ENCODE measurements around the gene GLB1L2.

GLB1L2 gene

GRCh38 chr11:134346976-134347350 is 15.2 kb downstream of the GLB1L2 start:
- no peak overlapping the region for H3K27ac ChIP-seq
- H3K9me3 ChIP-seq, result no peaks in the 10 kb centered on the region
- H3K4me1 ChIP-seq, result peaks cover 20% of the 10 kb centered on the region
- H3K27me3 ChIP-seq, result no peaks in the 10 kb centered on the region
- no peaks in the 10 kb centered on the region for H3K36me3 ChIP-seq
- H4K20me1 ChIP-seq, result no peaks in the 10 kb centered on the region
- no peak overlapping the region for H3K4me3 ChIP-seq
- H3K4me2 ChIP-seq, result no peak overlapping the region
- TF ChIP-seq Cebpa-rat (IDR thresholded peaks at IDR 0.05), result no peak
- no peak overlapping the region for H3K9ac ChIP-seq

- Histone ChIP-seq H3K9me3 (no peaks in the 10 kb centered on the region), H3K9ac (no peak overlapping the region), H3K4me3 (no peak overlapping the region), H3K4me1 (peaks cover 20% of the 10 kb centered on the region), H4K20me1 (no peaks in the 10 kb centered on the region), H3K36me3 (no peaks in the 10 kb centered on the region), H3K27me3 (no peaks in the 10 kb centered on the region), H3K27ac (no peak overlapping the region), H3K4me2 (no peak overlapping the region)
- TF ChIP-seq Cebpa-rat (IDR thresholded peaks at IDR 0.05), result no peak
Measured at GRCh38 chr11:134347441-134347840, 15.7 kb downstream of the GLB1L2 start.

GRCh38 chr11:134349109-134349801 is 17.5 kb downstream of the GLB1L2 start:
- Histone ChIP-seq H3K27ac (no peak overlapping the region), H3K4me2 (peak overlapping the region; percentile 22; the same call in 1 of the 2 replicates), H3K36me3 (no peaks in the 10 kb centered on the region), H3K4me3 (no peak overlapping the region), H3K9me3 (peaks cover 14% of the 10 kb centered on the region), H3K4me1 (peaks cover 20% of the 10 kb centered on the region), H3K9ac (no peak overlapping the region), H3K27me3 (no peaks in the 10 kb centered on the region), H4K20me1 (no peaks in the 10 kb centered on the region)
- TF ChIP-seq Cebpa-rat (IDR thresholded peaks at IDR 0.05), result no peak

GRCh38 chr11:134349802-134350355 is 18.1 kb downstream of the GLB1L2 start:
- Histone ChIP-seq H3K4me2 (peak overlapping the region; percentile 22; the same call in 1 of the 2 replicates), H3K27ac (no peak overlapping the region)
- TF ChIP-seq Cebpa-rat (IDR thresholded peaks at IDR 0.05), result no peak

GRCh38 chr11:134350381-134350780 is 18.6 kb downstream of the GLB1L2 start:
- H3K27ac ChIP-seq, result no peak overlapping the region
- H3K4me2 ChIP-seq, result no peak overlapping the region
- H4K20me1 ChIP-seq, result no peaks in the 10 kb centered on the region
- no peaks in the 10 kb centered on the region for H3K36me3 ChIP-seq
- H3K9ac ChIP-seq, result no peak overlapping the region
- H3K27me3 ChIP-seq, result no peaks in the 10 kb centered on the region
- no peak for TF ChIP-seq Cebpa-rat (IDR thresholded peaks at IDR 0.05)
- peaks cover 14% of the 10 kb centered on the region for H3K9me3 ChIP-seq
- peaks cover 20% of the 10 kb centered on the region for H3K4me1 ChIP-seq
- no peak overlapping the region for H3K4me3 ChIP-seq

More at GRCh38 chr11:134349802-134350355, 18.1 kb downstream of the GLB1L2 start:
- Histone ChIP-seq H3K9ac (no peak overlapping the region), H3K27me3 (no peaks in the 10 kb centered on the region), H4K20me1 (no peaks in the 10 kb centered on the region), H3K36me3 (no peaks in the 10 kb centered on the region), H3K4me1 (peaks cover 20% of the 10 kb centered on the region), H3K9me3 (peaks cover 14% of the 10 kb centered on the region), H3K4me3 (no peak overlapping the region)

- no peaks in the 10 kb centered on the region for H4K20me1 ChIP-seq
- H3K9ac ChIP-seq, result no peak overlapping the region
- no peaks in the 10 kb centered on the region for H3K27me3 ChIP-seq
- no peak for TF ChIP-seq Cebpa-rat (IDR thresholded peaks at IDR 0.05)
- H3K4me3 ChIP-seq, result no peak overlapping the region
- no peak overlapping the region for H3K27ac ChIP-seq
- no peaks in the 10 kb centered on the region for H3K36me3 ChIP-seq
- peaks cover 10% of the 10 kb centered on the region for H3K4me1 ChIP-seq
- H3K9me3 ChIP-seq, result peaks cover 14% of the 10 kb centered on the region
- no peak overlapping the region for H3K4me2 ChIP-seq
Measured at GRCh38 chr11:134352111-134352510, 20.3 kb downstream of the GLB1L2 start.

GRCh38 chr11:134355136-134355535 is 23.3 kb downstream of the GLB1L2 start:
- no peak overlapping the region for H3K27ac ChIP-seq
- H3K9ac ChIP-seq, result no peak overlapping the region
- H3K4me3 ChIP-seq, result no peak overlapping the region
- peaks cover 14% of the 10 kb centered on the region for H3K9me3 ChIP-seq
- no peaks in the 10 kb centered on the region for H3K36me3 ChIP-seq
- peaks cover 8% of the 10 kb centered on the region; the same call in 1 of the 2 replicates for H3K4me1 ChIP-seq
- no peak overlapping the region for H3K4me2 ChIP-seq
- H3K27me3 ChIP-seq, result no peaks in the 10 kb centered on the region; the same call in 1 of the 2 replicates
- no peak for TF ChIP-seq Cebpa-rat (IDR thresholded peaks at IDR 0.05)
- H4K20me1 ChIP-seq, result no peaks in the 10 kb centered on the region

GRCh38 chr11:134355656-134356055 is 23.9 kb downstream of the GLB1L2 start:
- Histone ChIP-seq H3K9me3 (peaks cover 14% of the 10 kb centered on the region), H3K4me2 (no peak overlapping the region), H3K4me3 (no peak overlapping the region), H4K20me1 (no peaks in the 10 kb centered on the region), H3K27me3 (no peaks in the 10 kb centered on the region; the same call in 1 of the 2 replicates), H3K27ac (no peak overlapping the region), H3K4me1 (peaks cover 13% of the 10 kb centered on the region; the same call in 1 of the 2 replicates), H3K9ac (no peak overlapping the region), H3K36me3 (no peaks in the 10 kb centered on the region)
- no peak for TF ChIP-seq Cebpa-rat (IDR thresholded peaks at IDR 0.05)

GRCh38 chr11:134356656-134357544 is 25.1 kb downstream of the GLB1L2 start:
- no peak for TF ChIP-seq Cebpa-rat (IDR thresholded peaks at IDR 0.05)
- peaks cover 14% of the 10 kb centered on the region for H3K9me3 ChIP-seq
- no peak overlapping the region for H3K4me2 ChIP-seq
- H4K20me1 ChIP-seq, result peaks cover 7% of the 10 kb centered on the region; the same call in 1 of the 2 replicates
- no peaks in the 10 kb centered on the region for H3K36me3 ChIP-seq
- H3K4me1 ChIP-seq, result peaks cover 25% of the 10 kb centered on the region
- H3K27ac ChIP-seq, result no peak overlapping the region
- no peaks in the 10 kb centered on the region; the same call in 1 of the 2 replicates for H3K27me3 ChIP-seq
- H3K9ac ChIP-seq, result no peak overlapping the region
- H3K4me3 ChIP-seq, result no peak overlapping the region

- TF ChIP-seq Cebpa-rat (IDR thresholded peaks at IDR 0.05), result no peak
- no peak overlapping the region for H3K27ac ChIP-seq
- H3K9ac ChIP-seq, result no peak overlapping the region
- no peaks in the 10 kb centered on the region; the same call in 1 of the 2 replicates for H3K27me3 ChIP-seq
- no peaks in the 10 kb centered on the region for H3K36me3 ChIP-seq
- H3K4me2 ChIP-seq, result no peak overlapping the region
- H4K20me1 ChIP-seq, result peaks cover 12% of the 10 kb centered on the region; the same call in 1 of the 2 replicates
- peaks cover 14% of the 10 kb centered on the region for H3K9me3 ChIP-seq
- peaks cover 31% of the 10 kb centered on the region for H3K4me1 ChIP-seq
- H3K4me3 ChIP-seq, result no peak overlapping the region
Measured at GRCh38 chr11:134357545-134357839, 25.7 kb downstream of the GLB1L2 start.
